ENCODE results near the gene FGF12.

Gene FGF12

GRCh38 chr3:192550356-192550755, 177.0 kb downstream of the FGF12 start:
- Histone ChIP-seq H2BK12ac (ENCODE audit: low read length) (no peak overlapping the region), H4K8ac (ENCODE audit: low read depth, low read length) (no peak overlapping the region), H2BK15ac (ENCODE audit: low read length) (no peak overlapping the region), H3K9ac (ENCODE audit: low read depth, low read length, poor library complexity) (no peak overlapping the region), H3K4me2 (ENCODE audit: insufficient read depth, low read length, poor library complexity, severe bottlenecking) (no peak overlapping the region), H3K4me3 (ENCODE audit: low read length in 2 of 2) (no peak overlapping the region), H3K4me1 (ENCODE audit: control insufficient read depth in 2 of 2, insufficient read depth in 1 of 2, low read depth in 1 of 2, low read length in 2 of 2) (no peaks in the 10 kb centered on the region), H3K27me3 (ENCODE audit: control insufficient read depth in 3 of 3, insufficient read depth in 3 of 3, low read depth in 1 of 3, low read length in 3 of 3) (no peaks in the 10 kb centered on the region), H3K79me1 (ENCODE audit: low read depth, low read length) (no peaks in the 10 kb centered on the region), H4K91ac (ENCODE audit: low read depth, low read length, poor library complexity) (no peak overlapping the region), H2AK5ac (ENCODE audit: low read depth, low read length) (no peak overlapping the region), H3K23ac (ENCODE audit: low read depth, low read length, poor library complexity) (no peak overlapping the region), H3K4ac (ENCODE audit: low read length) (no peak overlapping the region), H3K9me3 (replicated peaks in 1 of 2; ENCODE audit: control insufficient read depth in 2 of 2, insufficient read depth in 1 of 2, low read depth in 1 of 2, low read length in 2 of 2) (no peaks in the 10 kb centered on the region), H3K14ac (ENCODE audit: low read length) (no peak overlapping the region), H3K27ac (replicated peaks; ENCODE audit: low read length) (no peak overlapping the region), H3K36me3 (replicated peaks in 1 of 2; ENCODE audit: control insufficient read depth in 2 of 2, insufficient read depth in 2 of 2, low read length in 2 of 2) (no peaks in the 10 kb centered on the region), H2BK120ac (ENCODE audit: low read depth, low read length) (no peak overlapping the region), H2BK5ac (ENCODE audit: low read length) (no peak overlapping the region), H3K18ac (ENCODE audit: low read length) (no peak overlapping the region), H2AFZ (ENCODE audit: low read length) (no peak overlapping the region)
- no peak for DNase-seq (ENCODE audit: low spot score)
- WGBS, 2 donors (ENCODE audit: extremely low coverage in 2 of 2, insufficient read length in 2 of 2, insufficient replicate concordance in 1 of 2) = no CpG with 5 or more reads among the region's 1 CpG

GRCh38 chr3:192545333-192545732, 182.0 kb downstream of the FGF12 start:
- Histone ChIP-seq H3K9ac (ENCODE audit: low read depth, low read length, poor library complexity) (no peak overlapping the region), H3K4me1 (ENCODE audit: control insufficient read depth in 2 of 2, insufficient read depth in 1 of 2, low read depth in 1 of 2, low read length in 2 of 2) (no peaks in the 10 kb centered on the region), H2BK5ac (ENCODE audit: low read length) (no peak overlapping the region), H2AFZ (ENCODE audit: low read length) (no peak overlapping the region), H3K23ac (ENCODE audit: low read depth, low read length, poor library complexity) (no peak overlapping the region), H3K27me3 (ENCODE audit: control insufficient read depth in 3 of 3, insufficient read depth in 3 of 3, low read depth in 1 of 3, low read length in 3 of 3) (no peaks in the 10 kb centered on the region), H4K8ac (ENCODE audit: low read depth, low read length) (no peak overlapping the region), H3K9me3 (replicated peaks in 1 of 2; ENCODE audit: control insufficient read depth in 2 of 2, insufficient read depth in 1 of 2, low read depth in 1 of 2, low read length in 2 of 2) (no peaks in the 10 kb centered on the region), H3K4me3 (ENCODE audit: low read length in 2 of 2) (no peak overlapping the region), H3K27ac (replicated peaks; ENCODE audit: low read length) (no peak overlapping the region), H2BK120ac (ENCODE audit: low read depth, low read length) (no peak overlapping the region), H3K14ac (ENCODE audit: low read length) (no peak overlapping the region), H3K4me2 (ENCODE audit: insufficient read depth, low read length, poor library complexity, severe bottlenecking) (no peak overlapping the region), H2BK15ac (ENCODE audit: low read length) (no peak overlapping the region), H3K18ac (ENCODE audit: low read length) (no peak overlapping the region), H2AK5ac (ENCODE audit: low read depth, low read length) (no peak overlapping the region), H3K36me3 (replicated peaks in 1 of 2; ENCODE audit: control insufficient read depth in 2 of 2, insufficient read depth in 2 of 2, low read length in 2 of 2) (no peaks in the 10 kb centered on the region), H3K4ac (ENCODE audit: low read length) (no peak overlapping the region), H4K91ac (ENCODE audit: low read depth, low read length, poor library complexity) (no peak overlapping the region), H3K79me1 (ENCODE audit: low read depth, low read length) (no peaks in the 10 kb centered on the region), H2BK12ac (ENCODE audit: low read length) (no peak overlapping the region)
- no CpG with 5 or more reads among the region's 5 CpGs for WGBS, 2 donors (ENCODE audit: extremely low coverage in 2 of 2, insufficient read length in 2 of 2, insufficient replicate concordance in 1 of 2)
- no peak for DNase-seq (ENCODE audit: low spot score)

GRCh38 chr3:192543163-192543562, 184.2 kb downstream of the FGF12 start:
- DNase-seq (ENCODE audit: low spot score) = no peak
- Histone ChIP-seq H3K79me1 (ENCODE audit: low read depth, low read length) (no peaks in the 10 kb centered on the region), H3K27ac (replicated peaks; ENCODE audit: low read length) (no peak overlapping the region), H2BK120ac (ENCODE audit: low read depth, low read length) (no peak overlapping the region), H3K14ac (ENCODE audit: low read length) (no peak overlapping the region), H3K9me3 (replicated peaks in 1 of 2; ENCODE audit: control insufficient read depth in 2 of 2, insufficient read depth in 1 of 2, low read depth in 1 of 2, low read length in 2 of 2) (no peaks in the 10 kb centered on the region), H3K9ac (ENCODE audit: low read depth, low read length, poor library complexity) (no peak overlapping the region), H3K4me1 (ENCODE audit: control insufficient read depth in 2 of 2, insufficient read depth in 1 of 2, low read depth in 1 of 2, low read length in 2 of 2) (no peaks in the 10 kb centered on the region), H3K23ac (ENCODE audit: low read depth, low read length, poor library complexity) (no peak overlapping the region), H2BK5ac (ENCODE audit: low read length) (no peak overlapping the region), H4K8ac (ENCODE audit: low read depth, low read length) (no peak overlapping the region), H2AK5ac (ENCODE audit: low read depth, low read length) (no peak overlapping the region), H2BK12ac (ENCODE audit: low read length) (no peak overlapping the region), H3K27me3 (ENCODE audit: control insufficient read depth in 3 of 3, insufficient read depth in 3 of 3, low read depth in 1 of 3, low read length in 3 of 3) (no peaks in the 10 kb centered on the region), H4K91ac (ENCODE audit: low read depth, low read length, poor library complexity) (no peak overlapping the region), H3K4ac (ENCODE audit: low read length) (no peak overlapping the region), H3K4me2 (ENCODE audit: insufficient read depth, low read length, poor library complexity, severe bottlenecking) (no peak overlapping the region), H3K18ac (ENCODE audit: low read length) (no peak overlapping the region), H3K4me3 (ENCODE audit: low read length in 2 of 2) (no peak overlapping the region), H3K36me3 (replicated peaks in 1 of 2; ENCODE audit: control insufficient read depth in 2 of 2, insufficient read depth in 2 of 2, low read length in 2 of 2) (no peaks in the 10 kb centered on the region), H2BK15ac (ENCODE audit: low read length) (no peak overlapping the region), H2AFZ (ENCODE audit: low read length) (no peak overlapping the region)
- WGBS, 2 donors (ENCODE audit: extremely low coverage in 2 of 2, insufficient read length in 2 of 2, insufficient replicate concordance in 1 of 2) = no CpG with 5 or more reads among the region's 3 CpGs

GRCh38 chr3:192516820-192517219, 210.5 kb downstream of the FGF12 start:
- Histone ChIP-seq H2BK12ac (ENCODE audit: low read length) (no peak overlapping the region), H3K23ac (ENCODE audit: low read depth, low read length, poor library complexity) (no peak overlapping the region), H2BK15ac (ENCODE audit: low read length) (no peak overlapping the region), H3K36me3 (replicated peaks in 1 of 2; ENCODE audit: control insufficient read depth in 2 of 2, insufficient read depth in 2 of 2, low read length in 2 of 2) (no peaks in the 10 kb centered on the region), H3K9me3 (replicated peaks in 1 of 2; ENCODE audit: control insufficient read depth in 2 of 2, insufficient read depth in 1 of 2, low read depth in 1 of 2, low read length in 2 of 2) (no peaks in the 10 kb centered on the region), H3K4ac (ENCODE audit: low read length) (no peak overlapping the region), H3K9ac (ENCODE audit: low read depth, low read length, poor library complexity) (no peak overlapping the region), H3K27ac (replicated peaks; ENCODE audit: low read length) (no peak overlapping the region), H2AFZ (ENCODE audit: low read length) (no peak overlapping the region), H4K8ac (ENCODE audit: low read depth, low read length) (no peak overlapping the region), H3K79me1 (ENCODE audit: low read depth, low read length) (no peaks in the 10 kb centered on the region), H3K4me3 (ENCODE audit: low read length in 2 of 2) (no peak overlapping the region), H3K14ac (ENCODE audit: low read length) (no peak overlapping the region), H4K91ac (ENCODE audit: low read depth, low read length, poor library complexity) (no peak overlapping the region), H2AK5ac (ENCODE audit: low read depth, low read length) (no peak overlapping the region), H2BK5ac (ENCODE audit: low read length) (no peak overlapping the region), H3K4me2 (ENCODE audit: insufficient read depth, low read length, poor library complexity, severe bottlenecking) (no peak overlapping the region), H2BK120ac (ENCODE audit: low read depth, low read length) (no peak overlapping the region), H3K27me3 (ENCODE audit: control insufficient read depth in 3 of 3, insufficient read depth in 3 of 3, low read depth in 1 of 3, low read length in 3 of 3) (peaks cover 0 to 44% (median 22%) of the 10 kb centered on the region in 3 experiments), H3K4me1 (ENCODE audit: control insufficient read depth in 2 of 2, insufficient read depth in 1 of 2, low read depth in 1 of 2, low read length in 2 of 2) (peaks cover 3 to 4% of the 10 kb centered on the region in 2 donors), H3K18ac (ENCODE audit: low read length) (no peak overlapping the region)
- DNase-seq (ENCODE audit: low spot score) = no peak
- no CpG with 5 or more reads among the region's 7 CpGs for WGBS, 2 donors (ENCODE audit: extremely low coverage in 2 of 2, insufficient read length in 2 of 2, insufficient replicate concordance in 1 of 2)
